Activated CD8-positive, alpha-beta memory T cell treated with anti-CD3 and anti-CD28 coated beads for 1 hour (primary cell): ENCODE data around the gene GRAP2.
A peak's percentile ranks its signal among the peaks of the same experiment; 100 is the strongest.
"Not testable (repeated sequence)": the region's sequence is repeated elsewhere in the genome, so short reads cannot be mapped to it uniquely, and the experiment has no call there.

Experiments used
- DNase-seq, 2 donors: peaks; one replicate each; pipeline ENCODE4 v3.0.0-alpha.2; 2020; ENCODE audit warnings: low read depth in 1 of 2; ENCODE audit errors: extremely low read depth in 1 of 2

The GRAP2 gene

DNA sequence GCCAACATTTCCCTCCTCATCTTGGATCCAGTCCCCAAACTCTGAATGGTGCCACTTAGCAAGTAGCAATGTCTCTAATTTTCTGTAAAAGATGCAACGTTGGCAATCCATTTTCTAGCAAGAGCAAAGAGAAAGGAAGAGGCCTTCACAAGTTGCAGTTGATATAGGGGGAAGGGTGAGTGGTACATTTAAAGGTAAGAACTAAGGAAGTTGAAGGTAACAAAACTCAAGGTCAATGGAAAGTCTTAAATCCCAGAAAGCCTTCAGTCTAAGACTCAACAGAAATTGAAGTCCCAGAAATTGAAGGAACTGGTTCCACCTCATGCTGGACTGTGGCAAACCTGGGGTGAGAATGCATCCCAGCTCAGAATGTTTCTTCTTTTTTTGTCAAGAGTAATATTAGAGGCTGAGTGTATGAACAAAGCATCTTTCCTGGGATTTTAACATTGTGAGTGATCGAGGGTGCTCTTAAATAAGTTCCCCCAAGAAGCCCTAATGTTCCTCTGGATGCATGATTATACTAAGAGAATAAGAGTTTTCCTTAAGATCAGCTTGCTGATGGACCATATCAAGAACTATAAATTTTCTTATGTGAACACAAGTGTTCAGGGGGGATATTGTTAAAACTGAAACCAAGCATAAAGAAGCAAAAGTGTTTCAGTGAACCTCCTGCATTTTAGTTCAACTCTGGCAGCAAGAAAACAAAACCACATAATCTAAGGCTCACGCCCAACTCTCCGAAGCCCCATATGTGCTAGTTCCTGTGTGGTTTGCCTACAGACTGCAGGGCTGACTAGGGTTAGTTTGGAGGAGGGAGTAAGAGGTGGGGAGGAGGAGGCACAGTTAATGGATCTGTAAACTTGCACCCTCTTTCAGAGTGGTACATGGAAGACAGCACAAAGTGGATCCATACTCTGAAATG, at the start of gene GRAP2:
Gene GRAP2, plus strand, starts transcription at position 779 of the 922 bp plus-strand sequence. CDS start 46,023 bp downstream, outside the sequence.
- peak in 1 of 2 donors; percentile 55 for DNase-seq

- DNase-seq: no peak
Measured at GRCh38 chr22:39851606-39852315, 49.1 kb upstream of the GRAP2 start.

GRCh38 chr22:39852799-39853198, 48.1 kb upstream of the GRAP2 start:
- no peak for DNase-seq

- no peak for DNase-seq
Measured at GRCh38 chr22:39856588-39856987, 44.3 kb upstream of the GRAP2 start.

DNA sequence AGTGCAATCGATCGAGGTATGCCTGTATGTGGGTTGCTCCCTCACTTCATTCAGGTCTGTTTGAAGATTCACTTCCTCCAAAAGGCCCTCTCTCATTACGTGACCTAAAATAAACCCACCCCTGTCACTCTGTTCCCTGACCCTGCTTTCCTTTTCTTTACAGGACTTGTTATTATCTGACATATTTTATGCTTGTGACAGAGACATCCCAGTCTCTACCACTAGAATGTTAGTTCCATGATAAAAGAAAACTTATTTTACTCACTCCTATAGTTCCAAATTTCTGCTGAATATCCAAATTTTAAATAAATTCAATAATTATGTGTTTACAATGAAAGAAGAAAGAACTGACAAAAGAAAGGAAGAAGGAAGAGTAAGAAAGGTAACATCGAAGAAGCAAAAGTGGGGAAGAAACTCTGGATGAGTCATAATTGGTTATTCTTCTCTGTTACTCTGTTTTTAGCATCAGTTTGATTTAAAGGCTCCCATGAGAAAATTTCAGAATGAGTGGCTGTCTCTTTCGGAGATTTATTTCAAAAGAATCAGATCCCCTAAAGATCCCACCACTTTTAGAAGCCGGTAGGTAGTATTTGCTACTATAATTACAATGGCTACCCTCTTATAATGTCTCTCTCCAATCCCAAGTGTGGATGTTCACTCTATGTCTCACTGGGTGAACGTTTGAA, 40.8 kb upstream of the GRAP2 start:
- DNase-seq: no peak

DNA sequence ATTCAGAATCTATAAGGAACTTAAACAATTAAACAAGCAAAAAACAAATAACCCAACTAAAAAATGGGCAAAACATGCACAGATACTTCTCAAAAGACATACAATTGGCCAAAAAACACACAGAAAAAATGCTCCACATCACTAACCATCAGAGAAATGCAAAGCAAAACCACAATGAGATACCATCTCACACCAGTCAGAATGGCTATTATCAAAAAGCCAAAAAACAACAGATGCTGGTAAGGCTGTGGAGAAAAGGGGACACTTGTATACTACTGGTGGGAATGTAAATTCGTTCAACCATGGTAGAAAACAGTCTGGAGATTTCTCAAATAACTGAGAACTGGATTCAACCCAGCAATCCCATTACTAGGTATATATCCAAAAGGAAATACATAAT, 32.1 kb upstream of the GRAP2 start:
- DNase-seq: no peak

DNA sequence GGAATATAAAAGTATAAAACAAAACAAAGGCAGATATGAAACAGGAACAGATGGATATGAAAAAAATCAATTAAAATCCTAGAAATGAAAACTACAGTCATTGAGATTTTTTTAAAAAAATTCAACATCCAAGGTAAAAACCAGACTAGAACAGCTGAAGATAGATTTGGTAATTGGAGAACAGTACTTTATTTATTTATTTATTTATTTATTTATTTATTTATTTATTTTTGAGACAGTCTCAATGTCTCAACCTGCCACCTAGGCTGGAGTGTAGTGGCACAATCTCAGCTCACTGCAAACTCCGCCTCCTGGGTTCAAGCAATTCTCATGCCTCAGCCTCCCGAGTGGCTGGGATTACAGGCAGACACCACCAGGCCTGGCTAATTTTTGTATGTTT, 31.1 kb upstream of the GRAP2 start:
- not testable (repeated sequence) for DNase-seq

- DNase-seq: no peak
Measured at GRCh38 chr22:39871008-39871798, 29.7 kb upstream of the GRAP2 start.

- DNase-seq: no peak
Measured at GRCh38 chr22:39872548-39872947, 28.3 kb upstream of the GRAP2 start.

- no peak for DNase-seq
Measured at GRCh38 chr22:39873965-39874364, 26.9 kb upstream of the GRAP2 start.

GRCh38 chr22:39875176-39875885, 25.6 kb upstream of the GRAP2 start:
- DNase-seq: not testable (repeated sequence)

DNA sequence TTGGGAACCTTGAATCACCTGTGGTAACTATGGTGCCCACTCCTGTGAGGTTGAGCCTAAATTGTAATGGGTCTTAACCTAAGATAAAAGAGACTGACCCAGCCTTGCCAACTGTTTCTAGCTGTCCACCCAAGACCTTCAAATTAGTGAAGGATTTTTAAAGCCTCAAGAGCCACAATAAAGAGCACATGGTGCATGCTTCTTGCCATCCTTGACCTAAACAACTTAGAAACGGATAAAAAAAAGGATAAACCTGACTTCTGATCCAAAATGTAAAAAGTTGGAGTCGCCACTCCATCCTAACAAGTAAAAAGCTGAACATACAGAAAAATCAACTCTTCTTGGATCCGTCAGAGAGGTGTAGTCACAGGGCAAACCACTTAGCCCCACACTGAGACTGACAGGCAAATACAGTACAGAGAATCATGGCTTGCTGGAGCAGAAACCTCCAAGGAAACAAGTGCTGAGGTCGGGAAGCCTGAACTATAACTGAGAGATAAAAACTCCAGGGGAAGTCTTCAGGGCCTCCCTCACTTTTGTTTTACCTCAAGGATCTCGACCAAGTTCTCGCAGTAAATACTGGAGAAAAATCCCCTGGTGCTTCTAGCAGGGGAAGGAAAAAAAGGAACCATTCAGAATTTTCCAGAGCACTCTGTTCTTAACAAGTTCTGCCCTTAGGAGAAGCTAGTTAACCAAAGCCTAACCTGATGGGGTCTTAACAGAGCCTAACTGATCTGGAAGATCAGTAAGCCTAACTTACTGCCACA, 23.6 kb upstream of the GRAP2 start:
- no peak for DNase-seq

DNA sequence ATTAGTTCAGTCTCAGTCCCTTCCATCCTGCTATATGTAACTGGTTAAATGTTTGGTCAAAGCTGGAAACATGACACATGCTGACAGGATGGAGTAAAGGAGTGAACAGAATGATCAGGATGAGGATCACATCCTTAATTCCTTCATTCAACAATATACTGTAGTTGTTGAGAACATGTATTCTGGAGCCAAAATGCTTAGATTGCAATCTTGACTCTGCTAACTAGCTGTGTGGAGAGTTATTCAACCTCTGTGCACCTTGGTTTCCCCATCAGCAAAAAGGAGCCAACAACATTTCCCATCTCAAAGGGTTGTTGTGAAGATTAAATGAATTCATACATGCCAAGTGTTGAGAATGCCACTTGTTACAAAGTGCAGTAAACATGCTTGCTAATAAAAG, 20.2 kb upstream of the GRAP2 start:
- no peak for DNase-seq

- no peak for DNase-seq
Measured at GRCh38 chr22:39883057-39883456, 17.8 kb upstream of the GRAP2 start.

GRCh38 chr22:39889924-39890323, 11.0 kb upstream of the GRAP2 start:
- DNase-seq: not testable (repeated sequence)

DNA sequence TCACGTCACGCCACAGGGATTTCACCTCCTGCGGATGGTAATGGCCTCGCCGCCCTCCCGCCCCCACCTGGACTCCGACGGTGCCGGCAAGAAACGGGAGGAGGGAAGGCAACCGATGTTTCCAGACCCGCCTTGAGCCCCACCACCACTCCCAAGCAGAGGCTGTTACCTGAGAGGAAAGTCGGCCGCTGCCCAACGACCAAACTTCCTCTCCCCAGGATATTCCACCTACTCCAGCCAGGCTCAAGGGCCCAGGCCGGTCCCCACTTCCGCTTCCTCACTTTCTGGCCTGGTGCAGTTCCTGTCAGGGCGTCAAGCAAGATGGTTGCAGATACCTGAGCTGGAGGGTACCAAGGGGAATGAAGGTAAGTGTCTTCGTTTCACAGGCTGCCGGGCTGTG, 7.4 kb upstream of the GRAP2 start, which contains the start of gene ENTHD1:
Gene ENTHD1, minus strand, starts transcription at position 235 of the 400 bp plus-strand sequence. CDS start 6,012 bp downstream, outside the sequence.
- no peak for DNase-seq

GRCh38 chr22:39894554-39895092, 6.3 kb upstream of the GRAP2 start:
- no peak for DNase-seq

DNA sequence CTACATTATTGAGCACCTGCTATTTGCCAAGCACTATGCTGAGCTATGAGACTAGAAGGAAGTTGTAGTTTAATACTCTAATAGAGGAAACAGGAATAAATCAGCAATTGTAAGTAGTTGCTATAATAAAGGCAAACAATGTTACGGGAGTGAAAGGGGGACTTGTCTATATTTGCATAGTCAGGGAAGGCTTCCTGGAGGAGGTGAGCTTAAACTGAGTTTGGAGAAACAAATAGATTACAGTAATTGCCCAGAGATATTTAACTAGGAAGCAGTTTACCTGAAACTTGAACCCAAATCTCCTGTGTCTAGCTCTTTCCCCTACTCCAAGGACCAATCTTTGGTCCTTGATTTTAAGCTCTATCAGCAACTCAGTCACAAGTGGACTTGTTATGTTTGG, 5.2 kb upstream of the GRAP2 start:
- no peak for DNase-seq
